GM23248 (cell line): ENCODE results near the gene GLT6D1.

Experiments used
- EZH2 ChIP-seq: fragments of 200-600 bp; sonication (generic); IDR thresholded peaks from 2 replicates; pipeline ENCODE4 v1.6.1; 2018; ENCODE audit warnings: antibody characterized with exemption, mild to moderate bottlenecking; ENCODE audit not compliant: insufficient read depth, poor library complexity, severe bottlenecking
- EZH2phosphoT487 ChIP-seq: fragments of 200-600 bp; sonication (generic); IDR thresholded peaks from 2 replicates; pipeline ENCODE4 v1.6.1; 2018; ENCODE audit warnings: antibody characterized with exemption, moderate library complexity, mild to moderate bottlenecking, low read depth; ENCODE audit not compliant: insufficient read depth

DNA sequence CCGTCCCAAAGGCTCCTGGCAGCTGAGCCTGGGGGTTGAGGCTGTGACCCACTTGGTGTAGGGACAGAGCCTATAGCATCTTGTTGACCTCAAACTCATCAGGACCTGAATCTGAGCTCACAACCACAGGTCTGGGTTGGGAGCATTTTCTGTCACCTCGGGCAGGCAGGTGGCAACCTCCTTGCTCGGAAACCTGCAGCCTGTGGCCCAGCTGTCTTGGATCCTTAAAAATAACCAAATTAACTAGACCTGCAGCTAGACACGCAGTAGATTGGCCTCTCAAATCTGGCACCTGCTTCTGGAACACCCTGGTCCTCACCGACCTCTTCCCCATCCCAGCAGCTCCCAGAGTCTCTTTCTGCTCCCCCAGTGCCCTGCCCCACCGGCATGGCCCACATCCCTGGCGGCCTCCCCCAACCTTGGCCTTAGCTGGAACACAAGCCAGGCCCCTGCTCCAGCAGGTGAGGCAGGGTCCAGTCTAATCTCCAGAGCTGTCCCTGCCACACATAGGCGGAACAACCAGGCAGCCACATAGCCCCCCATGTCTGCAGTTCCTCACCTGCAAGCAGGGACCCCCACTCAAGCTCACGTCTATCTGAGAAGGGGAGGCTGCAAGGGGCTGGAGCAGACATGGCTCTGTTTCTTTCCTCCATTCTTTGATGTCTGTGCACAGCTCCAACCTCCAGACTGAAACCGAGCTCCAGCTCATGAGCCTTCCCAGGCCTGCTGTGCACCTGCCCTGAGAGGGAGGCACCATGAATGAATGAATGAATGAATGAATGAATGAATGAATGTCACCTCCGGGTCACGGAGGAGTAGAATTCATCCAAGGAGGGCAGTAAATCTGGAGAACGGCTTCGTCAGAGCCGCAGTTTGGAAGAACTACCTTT, 49.5 kb downstream of the GLT6D1 start:
- TF ChIP-seq EZH2 = no peak
- TF ChIP-seq EZH2phosphoT487 = no peak
